ENCODE data around the gene RASIP1. TPM values are rescaled to one million over a fixed set of nuclear protein-coding genes. Genes with fewer than 3 reads are reported as not detected.
"Not testable (repeated sequence)": the region's sequence is repeated elsewhere in the genome, so short reads cannot be mapped to it uniquely, and the experiment has no call there.

The RASIP1 gene
- polyA plus RNA-seq, 1 experiment, result 1.1 TPM

DNA sequence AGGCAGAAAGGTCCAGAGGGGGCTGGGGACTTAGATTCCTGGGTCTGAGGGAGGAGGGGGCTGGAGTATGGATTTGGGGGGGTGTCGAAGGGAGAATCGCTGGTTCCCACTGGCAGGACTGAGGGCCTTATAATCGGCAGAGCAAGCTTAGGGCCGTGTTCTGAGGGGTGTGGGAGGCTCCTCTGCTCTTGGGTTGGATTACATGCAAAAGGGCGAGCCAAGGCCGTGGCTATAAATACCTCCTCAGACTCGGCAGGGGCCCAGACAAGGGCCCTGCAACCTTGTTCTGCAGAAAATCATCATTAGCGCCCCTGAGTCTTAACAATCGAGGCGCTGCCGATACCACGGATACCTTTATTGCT, 20.2 kb downstream of the RASIP1 start:
- TF ChIP-seq, protein P1, sequence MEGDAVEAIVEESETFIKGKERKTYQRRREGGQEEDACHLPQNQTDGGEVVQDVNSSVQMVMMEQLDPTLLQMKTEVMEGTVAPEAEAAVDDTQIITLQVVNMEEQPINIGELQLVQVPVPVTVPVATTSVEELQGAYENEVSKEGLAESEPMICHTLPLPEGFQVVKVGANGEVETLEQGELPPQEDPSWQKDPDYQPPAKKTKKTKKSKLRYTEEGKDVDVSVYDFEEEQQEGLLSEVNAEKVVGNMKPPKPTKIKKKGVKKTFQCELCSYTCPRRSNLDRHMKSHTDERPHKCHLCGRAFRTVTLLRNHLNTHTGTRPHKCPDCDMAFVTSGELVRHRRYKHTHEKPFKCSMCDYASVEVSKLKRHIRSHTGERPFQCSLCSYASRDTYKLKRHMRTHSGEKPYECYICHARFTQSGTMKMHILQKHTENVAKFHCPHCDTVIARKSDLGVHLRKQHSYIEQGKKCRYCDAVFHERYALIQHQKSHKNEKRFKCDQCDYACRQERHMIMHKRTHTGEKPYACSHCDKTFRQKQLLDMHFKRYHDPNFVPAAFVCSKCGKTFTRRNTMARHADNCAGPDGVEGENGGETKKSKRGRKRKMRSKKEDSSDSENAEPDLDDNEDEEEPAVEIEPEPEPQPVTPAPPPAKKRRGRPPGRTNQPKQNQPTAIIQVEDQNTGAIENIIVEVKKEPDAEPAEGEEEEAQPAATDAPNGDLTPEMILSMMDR (IDR thresholded peaks at IDR 0.05; ENCODE audit: insufficient read depth, low read depth, low read length), result no peak
- no peaks in the 10 kb centered on the region for H3K36me3 ChIP-seq (ENCODE audit: control insufficient read depth, insufficient read depth, low read length)
- no peaks in the 10 kb centered on the region for H3K27me3 ChIP-seq (ENCODE audit: control insufficient read depth, insufficient read depth, low read length)
- no peak for DNase-seq (ENCODE audit: low read depth)
- ChIA-PET POLR2A (no interaction called here), CTCF (interaction anchor here (1.4 to 1.9 kb wide), 3 partner anchors 46 to 75 kb away, joined by 3 to 4 read pairs (median 4); partner anchors contain the start of gene CA11)
- 0 out of 2 replicates have a peak overlapping the region, but pooled peaks have one; percentile 7 for H3K4me3 ChIP-seq (ENCODE audit: low read depth, low read length)

DNA sequence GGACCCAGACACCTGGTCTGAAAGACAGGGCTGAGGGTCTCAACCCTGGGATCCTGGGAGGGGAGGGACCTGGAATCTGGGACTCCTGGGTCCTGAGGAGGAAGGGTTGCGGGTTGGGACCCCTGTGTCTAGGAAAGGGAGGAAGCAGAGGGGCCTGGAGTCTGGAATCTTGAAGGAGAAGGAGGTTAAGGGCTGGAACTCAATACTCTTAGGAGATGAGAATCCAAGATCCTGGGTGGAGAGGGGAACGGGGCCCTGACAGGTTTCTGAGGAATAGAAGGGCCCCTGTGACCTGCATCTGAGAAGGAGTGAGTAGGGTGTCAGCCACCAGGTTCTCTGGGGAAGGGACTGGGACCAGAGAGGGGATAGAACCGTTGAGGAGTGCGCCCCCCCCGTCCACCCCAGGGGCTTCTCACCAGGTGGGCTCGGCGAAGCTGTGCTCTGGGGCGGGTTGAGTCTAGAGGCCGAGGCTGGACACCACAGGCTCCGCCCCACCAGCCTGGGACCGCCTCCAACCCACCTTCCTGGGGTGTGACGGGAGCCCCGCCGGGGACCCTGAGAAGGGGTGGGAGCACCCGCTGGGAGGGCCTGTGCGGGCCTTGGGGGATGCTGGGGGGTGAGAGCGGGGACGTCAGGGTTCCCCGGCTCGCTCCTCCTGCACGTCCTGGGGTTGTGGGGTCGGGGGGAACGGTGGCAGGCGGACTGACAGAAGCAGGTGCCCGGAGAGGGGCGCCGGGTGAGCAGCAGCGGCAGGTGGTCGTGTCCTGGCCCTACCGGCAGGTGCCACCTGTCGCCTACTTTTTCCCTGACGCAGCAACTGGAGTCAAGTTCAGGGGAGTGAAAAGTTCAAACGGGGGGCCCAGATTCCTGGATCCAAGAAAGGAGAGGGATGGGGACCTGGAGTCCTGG, 20.9 kb downstream of the RASIP1 start, which contains the start of gene MAMSTR:
TSS of gene MAMSTR (minus strand) at position 463 of the 909 bp plus-strand sequence. CDS start 694 bp downstream, outside the sequence.
- Histone ChIP-seq H3K27me3 (ENCODE audit: control insufficient read depth, insufficient read depth, low read length) (no peaks in the 10 kb centered on the region), H3K4me3 (ENCODE audit: low read depth, low read length) (peak within 1 kb of the TSS; percentile 58; the same call in 1 of the 2 replicates), H3K36me3 (ENCODE audit: control insufficient read depth, insufficient read depth, low read length) (no peaks in the 10 kb centered on the region)
- DNase-seq (ENCODE audit: low read depth), result no peak
- POLR2A ChIA-PET, result no interaction called here
- CTCF ChIA-PET, result no interaction called here
- TF ChIP-seq, protein P1 (IDR thresholded peaks at IDR 0.05; ENCODE audit: insufficient read depth, low read depth, low read length), result no peak

DNA sequence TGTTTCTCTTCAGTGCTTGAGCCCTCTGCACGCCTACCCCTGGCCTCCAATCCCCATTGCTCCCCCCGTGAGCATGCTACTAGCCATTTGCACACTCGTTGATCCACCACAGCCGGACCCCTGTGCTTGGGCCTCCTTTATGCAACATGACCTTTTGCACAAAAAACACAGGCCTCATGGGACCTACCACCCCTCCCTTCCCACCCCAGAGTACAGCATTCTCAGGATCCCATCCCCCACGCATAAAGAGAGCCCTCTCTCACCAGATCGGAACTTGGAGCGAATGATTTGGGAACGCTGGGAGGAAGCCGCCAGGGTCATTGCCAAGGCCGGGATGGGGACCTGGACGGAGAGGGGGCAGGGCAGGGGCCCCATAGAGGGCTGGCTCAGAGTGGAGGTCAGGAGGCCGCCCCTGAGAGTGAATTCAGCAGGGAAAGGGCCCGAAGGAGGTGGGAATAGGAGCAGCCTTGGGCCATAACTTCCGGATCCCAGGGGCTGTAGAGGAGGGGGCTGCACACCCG, 21.6 kb downstream of the RASIP1 start:
- ChIA-PET POLR2A (no interaction called here), CTCF (no interaction called here)
- no peaks in the 10 kb centered on the region for H3K36me3 ChIP-seq (ENCODE audit: control insufficient read depth, insufficient read depth, low read length)
- no peaks in the 10 kb centered on the region for H3K27me3 ChIP-seq (ENCODE audit: control insufficient read depth, insufficient read depth, low read length)
- DNase-seq (ENCODE audit: low read depth), result no peak
- H3K4me3 ChIP-seq (ENCODE audit: low read depth, low read length), result no peak overlapping the region
- TF ChIP-seq, protein P1 (IDR thresholded peaks at IDR 0.05; ENCODE audit: insufficient read depth, low read depth, low read length), result no peak

DNA sequence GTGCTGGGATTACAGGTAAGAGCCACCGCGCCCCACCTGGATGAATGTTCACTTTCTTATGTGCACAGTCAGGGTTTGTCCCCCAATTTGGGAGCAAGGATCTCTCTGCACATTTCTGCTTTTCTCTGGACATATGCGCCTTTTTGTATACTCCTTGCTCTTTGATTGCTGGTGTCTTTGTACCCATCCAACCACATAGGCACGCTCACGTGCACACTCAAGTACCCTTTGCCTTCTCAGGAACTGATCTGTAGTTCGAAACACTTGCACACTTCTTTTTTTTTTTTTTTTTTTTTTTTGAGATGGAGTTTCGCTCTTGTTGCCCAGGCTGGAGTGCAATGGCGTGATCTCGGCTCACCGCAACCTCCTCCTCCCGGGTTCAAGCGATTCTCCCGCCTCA, 22.3 kb downstream of the RASIP1 start:
- POLR2A ChIA-PET, result not testable (repeated sequence)

DNA sequence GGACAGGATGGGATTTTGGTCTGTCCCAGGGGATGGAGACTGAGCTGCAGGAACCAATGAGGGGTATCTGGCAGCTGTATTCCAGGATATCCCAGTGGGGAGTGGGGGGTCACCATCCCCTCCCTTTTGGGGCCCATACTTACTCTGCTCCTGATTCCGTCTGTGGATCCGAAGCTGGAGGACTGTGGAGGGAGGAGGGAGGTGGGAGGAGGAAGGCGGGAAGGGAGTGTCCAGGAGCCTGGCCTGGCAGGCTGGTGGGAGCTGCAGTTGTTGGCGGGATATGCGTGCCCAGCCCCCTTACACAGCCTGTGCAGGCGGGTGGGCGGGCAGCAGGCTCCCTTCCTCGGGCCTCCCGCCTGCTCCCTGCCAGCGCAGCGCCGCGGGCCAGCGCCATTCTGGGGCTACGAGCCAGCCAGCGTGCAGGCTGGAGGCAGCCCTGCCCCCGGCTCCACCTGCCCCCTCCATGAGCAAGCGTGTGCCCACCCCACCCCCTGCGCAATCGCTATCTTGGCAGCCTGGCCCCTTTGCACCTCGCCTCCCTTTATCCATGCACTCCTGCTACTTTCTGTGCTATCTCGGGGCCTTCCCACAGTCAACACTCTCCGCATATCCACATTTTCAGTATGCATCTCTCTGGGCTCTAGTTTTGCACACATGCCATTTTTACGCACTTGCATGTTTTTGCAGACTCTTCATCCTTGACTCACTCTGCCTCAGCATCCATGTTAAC, 23.7 kb downstream of the RASIP1 start:
- H3K4me3 ChIP-seq (ENCODE audit: low read depth, low read length), result peak overlapping the region; percentile 22
- ChIA-PET CTCF (interaction anchor here (0.5 to 1.3 kb wide), 5 partner anchors 11 to 108 kb away, joined by 3 to 6 read pairs (median 4); partner anchors contain the start of genes CA11 and IZUMO1), POLR2A (interaction anchor here (0.6 kb wide), 1 partner anchor 8 kb away, joined by 4 read pairs; no protein-coding TSS in a partner anchor)
- H3K27me3 ChIP-seq (ENCODE audit: control insufficient read depth, insufficient read depth, low read length), result no peaks in the 10 kb centered on the region
- TF ChIP-seq, protein P1 (IDR thresholded peaks at IDR 0.05; ENCODE audit: insufficient read depth, low read depth, low read length), result no peak
- DNase-seq (ENCODE audit: low read depth), result no peak
- H3K36me3 ChIP-seq (ENCODE audit: control insufficient read depth, insufficient read depth, low read length), result no peaks in the 10 kb centered on the region

More for the DNA sequence above, 22.3 kb downstream of the RASIP1 start:
- H3K27me3 ChIP-seq (ENCODE audit: control insufficient read depth, insufficient read depth, low read length); DNase-seq (ENCODE audit: low read depth); CTCF ChIA-PET; H3K4me3 ChIP-seq (ENCODE audit: low read depth, low read length); H3K36me3 ChIP-seq (ENCODE audit: control insufficient read depth, insufficient read depth, low read length): not testable (repeated sequence)
